ENCODE data around the gene QRICH2.

The QRICH2 gene

GRCh38 chr17:76327696-76328095 lies 19.6 kb upstream of the QRICH2 start:
- H3K9me3 ChIP-seq (ENCODE audit: insufficient read depth, low read length) = no peaks in the 10 kb centered on the region
- no peaks in the 10 kb centered on the region for H4K20me1 ChIP-seq (ENCODE audit: low read depth, low read length)
- peaks cover 4% of the 10 kb centered on the region; the same call in 1 of the 2 replicates for H3F3A ChIP-seq (ENCODE audit: insufficient read depth)
- TF ChIP-seq EZH2phosphoT487 (conservative IDR thresholded peaks at IDR 0.05; ENCODE audit: low read length) (no peak), CTCF (IDR thresholded peaks at IDR 0.05; ENCODE audit: insufficient read depth, low read length, poor library complexity, severe bottlenecking) (no peak)
- no peak overlapping the region for H2AFZ ChIP-seq (ENCODE audit: low read depth, low read length, severe bottlenecking)
- H3K27ac ChIP-seq (ENCODE audit: low read depth, low read length) = no peak overlapping the region
- H3K9me2 ChIP-seq (replicated peaks; ENCODE audit: insufficient read depth, low read length) = no peaks in the 10 kb centered on the region
- no peak overlapping the region for H3K9ac ChIP-seq (ENCODE audit: low read length)
- no peak overlapping the region for H3K4me2 ChIP-seq (ENCODE audit: low read depth, low read length, poor library complexity, severe bottlenecking)
- H3K27me3 ChIP-seq (ENCODE audit: low read length) = no peaks in the 10 kb centered on the region
- H3K36me3 ChIP-seq (ENCODE audit: low read length) = peaks cover 9% of the 10 kb centered on the region; the same call in 1 of the 2 replicates
- H3K79me2 ChIP-seq (ENCODE audit: insufficient read depth, low read length) = no peaks in the 10 kb centered on the region
- H3K4me3 ChIP-seq (ENCODE audit: insufficient read depth, low read length, poor library complexity, severe bottlenecking) = no peak overlapping the region

- no peak overlapping the region for H2AFZ ChIP-seq (ENCODE audit: low read depth, low read length, severe bottlenecking)
- H3K9me3 ChIP-seq (ENCODE audit: insufficient read depth, low read length) = no peaks in the 10 kb centered on the region
- H3K9me2 ChIP-seq (replicated peaks; ENCODE audit: insufficient read depth, low read length) = no peaks in the 10 kb centered on the region
- peaks cover 9% of the 10 kb centered on the region; the same call in 1 of the 2 replicates for H3K36me3 ChIP-seq (ENCODE audit: low read length)
- no peaks in the 10 kb centered on the region for H3K27me3 ChIP-seq (ENCODE audit: low read length)
- peaks cover 4% of the 10 kb centered on the region; the same call in 1 of the 2 replicates for H3F3A ChIP-seq (ENCODE audit: insufficient read depth)
- no peak overlapping the region for H3K4me3 ChIP-seq (ENCODE audit: insufficient read depth, low read length, poor library complexity, severe bottlenecking)
- no peak overlapping the region for H3K27ac ChIP-seq (ENCODE audit: low read depth, low read length)
- TF ChIP-seq EZH2phosphoT487 (conservative IDR thresholded peaks at IDR 0.05; ENCODE audit: low read length) = no peak
- TF ChIP-seq CTCF (IDR thresholded peaks at IDR 0.05; ENCODE audit: insufficient read depth, low read length, poor library complexity, severe bottlenecking) = no peak
- H4K20me1 ChIP-seq (ENCODE audit: low read depth, low read length) = no peaks in the 10 kb centered on the region
- no peak overlapping the region for H3K4me2 ChIP-seq (ENCODE audit: low read depth, low read length, poor library complexity, severe bottlenecking)
- H3K79me2 ChIP-seq (ENCODE audit: insufficient read depth, low read length) = no peaks in the 10 kb centered on the region
- H3K9ac ChIP-seq (ENCODE audit: low read length) = no peak overlapping the region
Measured at GRCh38 chr17:76326306-76326705, 18.2 kb upstream of the QRICH2 start.

- H3K9ac ChIP-seq (ENCODE audit: low read length) = no peak overlapping the region
- no peak for TF ChIP-seq EZH2phosphoT487 (conservative IDR thresholded peaks at IDR 0.05; ENCODE audit: low read length)
- no peak for TF ChIP-seq CTCF (IDR thresholded peaks at IDR 0.05; ENCODE audit: insufficient read depth, low read length, poor library complexity, severe bottlenecking)
- H3K36me3 ChIP-seq (ENCODE audit: low read length) = no peaks in the 10 kb centered on the region
- H3K27me3 ChIP-seq (ENCODE audit: low read length) = no peaks in the 10 kb centered on the region
- H3K9me2 ChIP-seq (replicated peaks; ENCODE audit: insufficient read depth, low read length) = no peaks in the 10 kb centered on the region
- H2AFZ ChIP-seq (ENCODE audit: low read depth, low read length, severe bottlenecking) = no peak overlapping the region
- H3K4me3 ChIP-seq (ENCODE audit: insufficient read depth, low read length, poor library complexity, severe bottlenecking) = no peak overlapping the region
- no peaks in the 10 kb centered on the region for H4K20me1 ChIP-seq (ENCODE audit: low read depth, low read length)
- no peaks in the 10 kb centered on the region for H3F3A ChIP-seq (ENCODE audit: insufficient read depth)
- H3K4me2 ChIP-seq (ENCODE audit: low read depth, low read length, poor library complexity, severe bottlenecking) = no peak overlapping the region
- no peaks in the 10 kb centered on the region for H3K9me3 ChIP-seq (ENCODE audit: insufficient read depth, low read length)
- H3K27ac ChIP-seq (ENCODE audit: low read depth, low read length) = no peak overlapping the region
- H3K79me2 ChIP-seq (ENCODE audit: insufficient read depth, low read length) = no peaks in the 10 kb centered on the region
Measured at GRCh38 chr17:76318586-76318985, 10.5 kb upstream of the QRICH2 start.
